Measurements from ENCODE around the gene SUFU.

SUFU gene

GRCh38 chr10:102484021-102484420, 19.8 kb upstream of the SUFU start:
- H2AFZ ChIP-seq (ENCODE audit: low read depth, low read length), result no peak overlapping the region
- no peaks in the 10 kb centered on the region for H4K20me1 ChIP-seq (ENCODE audit: insufficient read depth, low read length)
- no peak overlapping the region for H3K27ac ChIP-seq (ENCODE audit: low read length)
- TF ChIP-seq EZH2phosphoT487 (IDR thresholded peaks at IDR 0.05; ENCODE audit: low read depth), result no peak
- TF ChIP-seq, protein P1, sequence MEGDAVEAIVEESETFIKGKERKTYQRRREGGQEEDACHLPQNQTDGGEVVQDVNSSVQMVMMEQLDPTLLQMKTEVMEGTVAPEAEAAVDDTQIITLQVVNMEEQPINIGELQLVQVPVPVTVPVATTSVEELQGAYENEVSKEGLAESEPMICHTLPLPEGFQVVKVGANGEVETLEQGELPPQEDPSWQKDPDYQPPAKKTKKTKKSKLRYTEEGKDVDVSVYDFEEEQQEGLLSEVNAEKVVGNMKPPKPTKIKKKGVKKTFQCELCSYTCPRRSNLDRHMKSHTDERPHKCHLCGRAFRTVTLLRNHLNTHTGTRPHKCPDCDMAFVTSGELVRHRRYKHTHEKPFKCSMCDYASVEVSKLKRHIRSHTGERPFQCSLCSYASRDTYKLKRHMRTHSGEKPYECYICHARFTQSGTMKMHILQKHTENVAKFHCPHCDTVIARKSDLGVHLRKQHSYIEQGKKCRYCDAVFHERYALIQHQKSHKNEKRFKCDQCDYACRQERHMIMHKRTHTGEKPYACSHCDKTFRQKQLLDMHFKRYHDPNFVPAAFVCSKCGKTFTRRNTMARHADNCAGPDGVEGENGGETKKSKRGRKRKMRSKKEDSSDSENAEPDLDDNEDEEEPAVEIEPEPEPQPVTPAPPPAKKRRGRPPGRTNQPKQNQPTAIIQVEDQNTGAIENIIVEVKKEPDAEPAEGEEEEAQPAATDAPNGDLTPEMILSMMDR (IDR thresholded peaks at IDR 0.05; ENCODE audit: low read depth, low read length), result no peak
- H3K9ac ChIP-seq (ENCODE audit: low read length), result no peak overlapping the region
- no peaks in the 10 kb centered on the region for H3K79me2 ChIP-seq (ENCODE audit: low read length)
- no peaks in the 10 kb centered on the region for H3K4me1 ChIP-seq (ENCODE audit: low read length)
- no peak overlapping the region for H3K4me3 ChIP-seq (ENCODE audit: low read length)
- H3K9me3 ChIP-seq (ENCODE audit: insufficient read depth, low read length), result no peaks in the 10 kb centered on the region
- H3K36me3 ChIP-seq (replicated peaks; ENCODE audit: low read depth, low read length), result peaks cover 11% of the 10 kb centered on the region
- no peak overlapping the region for H3K4me2 ChIP-seq (ENCODE audit: low read length)
- H3K27me3 ChIP-seq (ENCODE audit: low read depth, low read length), result no peaks in the 10 kb centered on the region

GRCh38 chr10:102485093-102485784, 18.5 kb upstream of the SUFU start:
- H3K4me3 ChIP-seq (ENCODE audit: low read length), result no peak overlapping the region
- no peaks in the 10 kb centered on the region for H3K4me1 ChIP-seq (ENCODE audit: low read length)
- H3K4me2 ChIP-seq (ENCODE audit: low read length), result no peak overlapping the region
- H3K79me2 ChIP-seq (ENCODE audit: low read length), result no peaks in the 10 kb centered on the region
- H4K20me1 ChIP-seq (ENCODE audit: insufficient read depth, low read length), result no peaks in the 10 kb centered on the region
- H3K27me3 ChIP-seq (ENCODE audit: low read depth, low read length), result no peaks in the 10 kb centered on the region
- no peaks in the 10 kb centered on the region for H3K9me3 ChIP-seq (ENCODE audit: insufficient read depth, low read length)
- peaks cover 11% of the 10 kb centered on the region for H3K36me3 ChIP-seq (replicated peaks; ENCODE audit: low read depth, low read length)
- no peak overlapping the region for H2AFZ ChIP-seq (ENCODE audit: low read depth, low read length)
- no peak overlapping the region for H3K9ac ChIP-seq (ENCODE audit: low read length)
- TF ChIP-seq, protein P1 (IDR thresholded peaks at IDR 0.05; ENCODE audit: low read depth, low read length), result no peak
- no peak overlapping the region for H3K27ac ChIP-seq (ENCODE audit: low read length)

DNA sequence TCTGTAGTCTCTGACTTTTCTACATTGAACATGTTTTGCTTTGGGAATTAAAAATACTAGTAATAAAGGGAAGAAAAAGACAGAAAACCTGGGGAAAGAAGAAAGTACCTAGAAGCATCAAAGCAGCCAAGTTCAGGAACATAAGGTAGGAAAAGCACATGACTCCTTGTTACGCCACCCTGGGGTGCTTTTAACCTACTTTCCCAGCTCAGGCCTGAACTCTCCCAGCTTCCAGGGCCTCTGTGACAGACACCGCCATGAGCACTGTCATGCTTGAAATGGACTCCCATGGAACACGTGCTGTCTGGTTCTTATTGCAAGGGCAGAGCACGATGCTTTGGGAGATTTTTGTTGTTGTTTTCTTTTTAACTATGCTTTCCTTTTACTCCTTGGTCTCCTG, 12.6 kb upstream of the SUFU start:
- Histone ChIP-seq H3K36me3 (replicated peaks; ENCODE audit: low read depth, low read length) (peaks cover 8% of the 10 kb centered on the region), H3K4me1 (ENCODE audit: low read length) (no peaks in the 10 kb centered on the region), H3K27me3 (ENCODE audit: low read depth, low read length) (no peaks in the 10 kb centered on the region), H3K9ac (ENCODE audit: low read length) (no peak overlapping the region), H2AFZ (ENCODE audit: low read depth, low read length) (no peak overlapping the region), H3K9me3 (ENCODE audit: insufficient read depth, low read length) (no peaks in the 10 kb centered on the region), H3K4me3 (ENCODE audit: low read length) (no peak overlapping the region), H3K79me2 (ENCODE audit: low read length) (peaks cover 15% of the 10 kb centered on the region), H4K20me1 (ENCODE audit: insufficient read depth, low read length) (no peaks in the 10 kb centered on the region; the same call in 1 of the 2 replicates), H3K27ac (ENCODE audit: low read length) (no peak overlapping the region), H3K4me2 (ENCODE audit: low read length) (no peak overlapping the region)
- TF ChIP-seq EZH2phosphoT487 (IDR thresholded peaks at IDR 0.05; ENCODE audit: low read depth), result no peak
- TF ChIP-seq, protein P1 (IDR thresholded peaks at IDR 0.05; ENCODE audit: low read depth, low read length), result no peak

GRCh38 chr10:102492344-102492939, 11.3 kb upstream of the SUFU start:
- H2AFZ ChIP-seq (ENCODE audit: low read depth, low read length), result no peak overlapping the region
- no peak overlapping the region for H3K27ac ChIP-seq (ENCODE audit: low read length)
- no peaks in the 10 kb centered on the region for H3K4me1 ChIP-seq (ENCODE audit: low read length)
- peaks cover 23% of the 10 kb centered on the region for H3K79me2 ChIP-seq (ENCODE audit: low read length)
- no peak for TF ChIP-seq EZH2phosphoT487 (IDR thresholded peaks at IDR 0.05; ENCODE audit: low read depth)
- TF ChIP-seq, protein P1 (IDR thresholded peaks at IDR 0.05; ENCODE audit: low read depth, low read length), result no peak
- no peak overlapping the region for H3K9ac ChIP-seq (ENCODE audit: low read length)
- no peaks in the 10 kb centered on the region; the same call in 1 of the 2 replicates for H4K20me1 ChIP-seq (ENCODE audit: insufficient read depth, low read length)
- peaks cover 8% of the 10 kb centered on the region for H3K36me3 ChIP-seq (replicated peaks; ENCODE audit: low read depth, low read length)
- H3K4me3 ChIP-seq (ENCODE audit: low read length), result no peak overlapping the region
- no peaks in the 10 kb centered on the region for H3K9me3 ChIP-seq (ENCODE audit: insufficient read depth, low read length)
- H3K4me2 ChIP-seq (ENCODE audit: low read length), result no peak overlapping the region
- H3K27me3 ChIP-seq (ENCODE audit: low read depth, low read length), result no peaks in the 10 kb centered on the region
